CD8-positive, alpha-beta memory T cell (primary cell): ENCODE data around the gene LEMD3. TPM values are rescaled to one million over a fixed set of nuclear protein-coding genes. Genes with fewer than 3 reads are reported as not detected.

Experiments
- CTCF ChIA-PET: fragments of 350-600 bp; sonication (Branson Sonifier 250); formaldehyde crosslinking; loops from one replicate; lab custom pipeline; 2021; ENCODE audit warnings: antibody characterized with exemption; lab: Charles Lee
- POLR2A ChIA-PET: fragments of 350-600 bp; sonication (Branson Sonifier 250); formaldehyde crosslinking; loops from one replicate; lab custom pipeline; 2021; ENCODE audit warnings: antibody characterized with exemption; lab: Charles Lee
- DNase-seq, 5 donors: peaks; one replicate each; pipeline versions ENCODE4 v3.0.0 to v3.0.0-alpha.2; 2020 to 2022; ENCODE audit warnings: mixed read lengths in 1 of 5
- H3K27ac ChIP-seq: one replicate; pipeline ENCODE4 v1.7.0; 2013; ENCODE audit warnings: low read depth, mild to moderate bottlenecking, low read length, moderate library complexity
- H3K27me3 ChIP-seq: 2 replicates; pipeline ENCODE4 v1.7.0; 2013; ENCODE audit warnings: low read length, mild to moderate bottlenecking; ENCODE audit not compliant: insufficient read depth, poor library complexity, severe bottlenecking
- H3K36me3 ChIP-seq: 2 replicates; pipeline ENCODE4 v1.7.0; 2013; ENCODE audit warnings: mild to moderate bottlenecking, low read length, moderate library complexity; ENCODE audit not compliant: insufficient read depth
- H3K4me1 ChIP-seq: 2 replicates; pipeline ENCODE4 v1.7.0; 2013; ENCODE audit warnings: mild to moderate bottlenecking, low read length, moderate library complexity; ENCODE audit not compliant: insufficient read depth
- H3K4me3 ChIP-seq: 2 replicates; pipeline ENCODE4 v1.7.0; 2013; ENCODE audit warnings: mild to moderate bottlenecking, low read length
- H3K9me3 ChIP-seq: 2 replicates; pipeline ENCODE4 v1.7.0; 2013; ENCODE audit warnings: mild to moderate bottlenecking, low read length
- H3K27ac Mint-ChIP-seq, 8 donors: one replicate each; pipeline ENCODE4 v1.8.0; 2020 to 2021; ENCODE audit warnings: mixed read lengths in 8 of 8, mild to moderate bottlenecking in 6 of 8, inconsistent platforms in 3 of 8, moderate library complexity in 3 of 8
- H3K27me3 Mint-ChIP-seq, 2 donors: one replicate each; pipeline ENCODE4 v1.8.0; 2020 to 2021; ENCODE audit warnings: mixed read lengths in 2 of 2, mild to moderate bottlenecking in 1 of 2, moderate library complexity in 1 of 2
- H3K36me3 Mint-ChIP-seq, 3 donors: one replicate each; pipeline ENCODE4 v1.8.0; 2020 to 2021; ENCODE audit warnings: mixed read lengths in 3 of 3, inconsistent platforms in 1 of 3, mild to moderate bottlenecking in 1 of 3
- H3K4me1 Mint-ChIP-seq, 3 donors: one replicate each; pipeline ENCODE4 v1.8.0; 2020 to 2021; ENCODE audit warnings: mixed read lengths in 3 of 3, inconsistent platforms in 1 of 3, mild to moderate bottlenecking in 1 of 3
- H3K4me3 Mint-ChIP-seq, 7 donors: one replicate each; pipeline ENCODE4 v1.8.0; 2020 to 2021; ENCODE audit warnings: mixed read lengths in 7 of 7, mild to moderate bottlenecking in 6 of 7, moderate library complexity in 4 of 7, inconsistent platforms in 2 of 7
- H3K9me3 Mint-ChIP-seq, 5 donors: one replicate each; pipeline ENCODE4 v1.8.0; 2020 to 2022; ENCODE audit warnings: mixed read lengths in 5 of 5, mild to moderate bottlenecking in 3 of 5, moderate library complexity in 2 of 5, inconsistent platforms in 1 of 5
- polyA plus RNA-seq: library from polyadenylated mRNA; unstranded; fragments of 300-500 nt; fragmentation: Illumina TruSeq; gene quantifications from one replicate; pipeline ENCODE4 v1.2.3, GENCODE V29; 2021
- total RNA-seq, 2 experiments: library from RNA; stranded (reverse); gene quantifications; one replicate each; pipeline ENCODE4 v1.2.3, GENCODE V29; 2021

LEMD3 gene
- total and polyA plus RNA-seq, 3 experiments from 2014 or later = 26.4 to 28.0 (median 26.8) TPM

DNA sequence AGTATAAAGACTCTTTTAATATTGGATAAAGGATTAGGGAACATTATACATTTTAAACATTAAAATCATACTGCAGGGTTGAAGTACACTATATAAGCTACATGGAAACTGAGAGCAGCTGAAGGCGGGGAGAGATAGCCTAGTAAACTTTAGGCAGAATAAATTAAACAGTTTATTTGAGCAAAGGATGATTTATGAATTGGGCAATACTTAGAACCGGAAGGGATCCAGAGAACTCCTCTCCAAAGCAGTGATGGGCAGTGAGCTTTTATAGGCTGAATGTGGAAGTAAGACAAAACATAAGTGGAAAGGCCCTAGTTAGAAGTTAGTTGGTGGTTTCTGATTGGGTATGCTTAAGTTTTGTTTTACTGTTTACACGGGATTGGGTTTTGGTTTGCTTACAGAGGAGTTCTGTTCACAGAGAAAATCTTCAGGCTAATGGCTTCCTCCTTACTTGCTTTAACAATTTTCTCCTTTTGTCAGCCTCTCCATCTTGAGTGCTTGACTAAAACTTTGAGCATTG, 18.9 kb downstream of the LEMD3 start:
- Mint-ChIP-seq H3K4me3 (peak overlapping the region in 1 of 7 donors; percentile 5), H3K4me1 (peaks cover 71 to 92% (median 86%) of the 10 kb centered on the region in 3 donors), H3K9me3 (no peaks in the 10 kb centered on the region), H3K36me3 (peaks cover 6 to 29% (median 7%) of the 10 kb centered on the region in 3 donors), H3K27me3 (peaks cover 0 to 1% of the 10 kb centered on the region in 2 donors), H3K27ac (peak overlapping the region in 3 of 8 donors; percentile 15 to 66 (median 34))
- Histone ChIP-seq H3K27me3 (no peaks in the 10 kb centered on the region), H3K4me3 (no peak overlapping the region), H3K4me1 (peaks cover 52% of the 10 kb centered on the region), H3K9me3 (no peaks in the 10 kb centered on the region), H3K36me3 (peaks cover 3% of the 10 kb centered on the region), H3K27ac (no peak overlapping the region)
- ChIA-PET POLR2A (no interaction called here), CTCF (no interaction called here)
- no peak for DNase-seq

- Histone ChIP-seq H3K4me3 (no peak overlapping the region), H3K27me3 (no peaks in the 10 kb centered on the region), H3K4me1 (peaks cover 44% of the 10 kb centered on the region), H3K9me3 (no peaks in the 10 kb centered on the region), H3K27ac (no peak overlapping the region), H3K36me3 (peaks cover 3% of the 10 kb centered on the region)
- Mint-ChIP-seq H3K4me3 (no peak overlapping the region), H3K27ac (peak overlapping the region in 1 of 8 donors; percentile 6), H3K27me3 (peaks cover 0 to 3% of the 10 kb centered on the region in 2 donors), H3K36me3 (peaks cover 11 to 28% (median 13%) of the 10 kb centered on the region in 3 donors), H3K9me3 (peaks cover 0 to 2% (median 0%) of the 10 kb centered on the region in 5 donors), H3K4me1 (peaks cover 67 to 90% (median 84%) of the 10 kb centered on the region in 3 donors)
- DNase-seq = no peak
- CTCF ChIA-PET = no interaction called here
- POLR2A ChIA-PET = no interaction called here
These were observed 19.8 kb downstream of the LEMD3 start for GRCh38 chr12:65189028-65189718.

DNA sequence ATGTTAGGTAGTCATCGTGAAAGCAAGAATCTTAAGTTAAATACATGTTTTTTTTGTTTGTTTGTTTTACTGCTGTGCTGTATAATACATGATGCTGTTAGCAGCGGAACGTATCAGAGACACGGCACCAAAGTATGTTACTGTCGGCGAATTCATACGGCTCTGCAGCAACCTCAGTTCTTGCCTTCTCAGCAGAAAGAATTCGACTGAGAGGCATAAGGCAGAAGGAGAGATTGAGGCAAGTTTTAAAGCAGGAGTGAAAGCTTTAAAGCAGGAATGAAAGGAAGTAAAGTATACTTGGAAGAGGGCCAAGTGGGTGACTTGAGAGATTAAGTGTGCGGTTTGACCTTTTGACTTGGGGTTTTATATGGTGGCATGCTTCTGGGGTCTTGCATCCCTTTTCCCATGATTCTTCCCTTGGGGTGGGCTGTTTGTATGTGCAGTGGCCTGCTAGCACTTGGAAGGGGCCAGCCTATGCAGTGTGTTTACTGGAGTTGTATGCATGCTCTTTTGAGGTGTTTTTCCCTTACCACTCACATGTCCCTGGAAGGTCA, 23.7 kb downstream of the LEMD3 start:
- H3K4me3 Mint-ChIP-seq = peak overlapping the region in 2 of 7 donors; percentile 13 to 35
- ChIA-PET CTCF (interaction anchor here (1.3 kb wide), 1 partner anchor 21 kb away, joined by 4 read pairs; no protein-coding TSS in a partner anchor), POLR2A (no interaction called here)
- Histone ChIP-seq H3K9me3 (no peaks in the 10 kb centered on the region), H3K4me1 (peaks cover 36% of the 10 kb centered on the region), H3K27ac (no peak overlapping the region), H3K4me3 (no peak overlapping the region), H3K27me3 (no peaks in the 10 kb centered on the region), H3K36me3 (no peaks in the 10 kb centered on the region)
- no peak for DNase-seq
- peaks cover 59 to 91% (median 81%) of the 10 kb centered on the region in 3 donors for H3K4me1 Mint-ChIP-seq
- H3K9me3 Mint-ChIP-seq = peaks cover 8 to 19% (median 14%) of the 10 kb centered on the region in 5 donors
- peaks cover 14 to 39% (median 38%) of the 10 kb centered on the region in 3 donors for H3K36me3 Mint-ChIP-seq
- peak overlapping the region in 6 of 8 donors; percentile 36 to 79 (median 60) for H3K27ac Mint-ChIP-seq
- peaks cover 0 to 2% of the 10 kb centered on the region in 2 donors for H3K27me3 Mint-ChIP-seq

GRCh38 chr12:65194949-65195348, 25.6 kb downstream of the LEMD3 start:
- Mint-ChIP-seq H3K9me3 (peaks cover 8 to 19% (median 14%) of the 10 kb centered on the region in 5 donors), H3K4me1 (peaks cover 51 to 86% (median 72%) of the 10 kb centered on the region in 3 donors), H3K27ac (peak overlapping the region in 1 of 8 donors; percentile 33), H3K27me3 (peaks cover 0 to 2% of the 10 kb centered on the region in 2 donors), H3K36me3 (peaks cover 14 to 39% (median 39%) of the 10 kb centered on the region in 3 donors), H3K4me3 (no peak overlapping the region)
- POLR2A ChIA-PET = no interaction called here
- DNase-seq = no peak
- H3K27me3 ChIP-seq = no peaks in the 10 kb centered on the region
- no peaks in the 10 kb centered on the region for H3K9me3 ChIP-seq
- peaks cover 25% of the 10 kb centered on the region for H3K4me1 ChIP-seq
- H3K4me3 ChIP-seq = no peak overlapping the region
- CTCF ChIA-PET = no interaction called here
- H3K27ac ChIP-seq = no peak overlapping the region
- no peaks in the 10 kb centered on the region for H3K36me3 ChIP-seq

DNA sequence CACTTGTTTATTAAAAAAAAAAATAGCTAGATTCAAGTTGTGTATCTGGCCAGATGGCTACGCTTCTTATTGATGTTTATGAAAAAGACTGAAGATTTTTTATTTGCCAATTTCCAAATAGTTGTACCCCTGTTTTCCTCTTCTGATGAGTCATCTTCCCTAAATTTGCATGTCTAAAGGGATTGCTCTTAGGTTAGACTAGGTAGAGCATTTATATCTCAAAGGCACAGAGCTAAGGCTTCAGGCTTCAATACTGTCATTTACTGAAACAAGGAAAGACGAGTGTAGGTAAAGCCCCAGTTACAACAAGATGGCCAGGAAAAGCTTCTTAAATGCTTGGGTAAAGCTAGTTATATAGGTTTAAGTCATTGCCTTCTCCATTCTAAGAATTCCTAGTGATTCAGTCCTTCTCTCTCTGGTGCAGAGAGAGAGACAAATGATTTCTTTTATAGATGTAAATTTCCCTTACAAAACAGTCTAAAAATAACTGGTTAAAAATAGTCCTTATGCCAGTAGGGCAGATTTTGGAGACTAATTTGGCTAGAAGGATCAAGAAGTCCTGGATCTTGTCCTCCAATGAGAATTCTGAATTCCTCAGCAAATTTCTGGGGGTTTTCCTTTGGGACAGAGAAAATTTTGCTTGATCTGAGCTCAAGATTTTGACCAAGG, 26.1 kb downstream of the LEMD3 start:
- no peak overlapping the region for H3K27ac Mint-ChIP-seq
- Histone ChIP-seq H3K4me3 (no peak overlapping the region), H3K4me1 (peaks cover 21% of the 10 kb centered on the region), H3K9me3 (no peaks in the 10 kb centered on the region), H3K36me3 (no peaks in the 10 kb centered on the region), H3K27ac (no peak overlapping the region), H3K27me3 (no peaks in the 10 kb centered on the region)
- DNase-seq = no peak
- peaks cover 18 to 43% (median 40%) of the 10 kb centered on the region in 3 donors for H3K36me3 Mint-ChIP-seq
- CTCF ChIA-PET = interaction anchor here (0.9 kb wide), 1 partner anchor 37 kb away, joined by 3 read pairs; no protein-coding TSS in a partner anchor
- H3K9me3 Mint-ChIP-seq = peaks cover 8 to 19% (median 14%) of the 10 kb centered on the region in 5 donors
- POLR2A ChIA-PET = interaction anchor here (0.7 kb wide), 1 partner anchor 22 kb away, joined by 4 read pairs; no protein-coding TSS in a partner anchor
- H3K4me1 Mint-ChIP-seq = peaks cover 51 to 86% (median 73%) of the 10 kb centered on the region in 3 donors
- H3K27me3 Mint-ChIP-seq = peaks cover 0 to 2% of the 10 kb centered on the region in 2 donors
- H3K4me3 Mint-ChIP-seq = peak overlapping the region in 1 of 7 donors; percentile 13

DNA sequence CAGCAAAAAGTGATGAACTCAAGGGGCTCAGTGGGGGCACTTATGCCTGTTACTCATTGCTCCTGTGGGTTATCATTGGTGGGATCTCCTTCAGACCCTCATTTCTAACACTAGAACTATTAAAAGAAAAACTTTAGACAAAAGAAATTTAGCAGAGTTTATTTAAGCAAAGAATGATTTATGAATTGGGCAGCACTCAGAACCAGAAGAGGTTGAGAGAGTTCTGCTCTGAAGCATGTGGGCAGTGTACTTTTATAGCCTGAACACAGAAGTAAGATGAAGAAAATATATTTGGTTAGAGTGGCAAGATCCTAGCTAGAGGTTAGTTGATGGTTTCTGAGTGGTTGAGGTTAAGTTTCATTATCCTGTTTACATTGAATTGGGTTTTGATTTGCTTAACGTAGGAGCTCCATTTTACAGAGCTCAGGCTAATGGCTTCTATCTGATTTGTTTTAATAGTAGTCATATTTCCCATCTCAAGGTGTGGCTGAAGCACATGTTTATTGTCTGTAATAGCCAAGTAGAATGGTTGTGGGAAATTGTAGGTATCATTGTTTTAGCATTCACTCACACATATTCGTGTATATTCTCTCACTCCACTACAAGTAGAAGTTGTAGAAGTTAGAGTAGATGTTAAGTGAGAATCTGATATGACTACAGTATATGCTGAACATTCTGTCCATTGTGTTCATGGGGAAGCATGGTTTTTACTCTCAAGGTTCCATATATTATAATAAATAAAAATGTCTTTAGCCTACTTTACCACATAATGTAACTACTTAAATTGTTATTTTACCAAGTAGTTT, 27.6 kb downstream of the LEMD3 start:
- ChIA-PET POLR2A (no interaction called here), CTCF (no interaction called here)
- no peaks in the 10 kb centered on the region for H3K9me3 ChIP-seq
- Mint-ChIP-seq H3K27me3 (peaks cover 0 to 2% of the 10 kb centered on the region in 2 donors), H3K4me3 (peak overlapping the region in 6 of 7 donors; percentile 3 to 37 (median 14)), H3K9me3 (peaks cover 8 to 19% (median 14%) of the 10 kb centered on the region in 5 donors), H3K36me3 (peaks cover 20 to 45% (median 39%) of the 10 kb centered on the region in 3 donors), H3K27ac (peak overlapping the region in 7 of 8 donors; percentile 12 to 81 (median 30)), H3K4me1 (peaks cover 54 to 89% (median 77%) of the 10 kb centered on the region in 3 donors)
- H3K27ac ChIP-seq = no peak overlapping the region
- H3K27me3 ChIP-seq = no peaks in the 10 kb centered on the region
- no peak overlapping the region for H3K4me3 ChIP-seq
- peaks cover 15% of the 10 kb centered on the region for H3K4me1 ChIP-seq
- no peaks in the 10 kb centered on the region for H3K36me3 ChIP-seq
- no peak for DNase-seq

- Histone ChIP-seq H3K4me1 (peaks cover 4% of the 10 kb centered on the region), H3K27ac (no peak overlapping the region), H3K4me3 (no peak overlapping the region), H3K36me3 (no peaks in the 10 kb centered on the region), H3K9me3 (no peaks in the 10 kb centered on the region), H3K27me3 (no peaks in the 10 kb centered on the region)
- H3K4me3 Mint-ChIP-seq = no peak overlapping the region
- DNase-seq = no peak
- H3K36me3 Mint-ChIP-seq = peaks cover 15 to 35% (median 32%) of the 10 kb centered on the region in 3 donors
- POLR2A ChIA-PET = no interaction called here
- CTCF ChIA-PET = no interaction called here
- H3K27ac Mint-ChIP-seq = no peak overlapping the region
- H3K4me1 Mint-ChIP-seq = peaks cover 53 to 89% (median 77%) of the 10 kb centered on the region in 3 donors
- no peaks in the 10 kb centered on the region for H3K27me3 Mint-ChIP-seq
- H3K9me3 Mint-ChIP-seq = peaks cover 8 to 19% (median 14%) of the 10 kb centered on the region in 5 donors
These were observed 30.2 kb downstream of the LEMD3 start for GRCh38 chr12:65199604-65200003.
